HG03103 (cell line): Measurements from ENCODE around the gene CTNNA2.

Experiments
- ATAC-seq: cut with Tn5 transposase; IDR thresholded peaks from one replicate; pipeline ENCODE4 v1.9.1; 2021; ENCODE audit warnings: low read depth; ENCODE audit not compliant: unreplicated experiment

Gene CTNNA2

GRCh38 chr2:79909521-79909920, 396.7 kb downstream of the CTNNA2 start:
- no peak for ATAC-seq

DNA sequence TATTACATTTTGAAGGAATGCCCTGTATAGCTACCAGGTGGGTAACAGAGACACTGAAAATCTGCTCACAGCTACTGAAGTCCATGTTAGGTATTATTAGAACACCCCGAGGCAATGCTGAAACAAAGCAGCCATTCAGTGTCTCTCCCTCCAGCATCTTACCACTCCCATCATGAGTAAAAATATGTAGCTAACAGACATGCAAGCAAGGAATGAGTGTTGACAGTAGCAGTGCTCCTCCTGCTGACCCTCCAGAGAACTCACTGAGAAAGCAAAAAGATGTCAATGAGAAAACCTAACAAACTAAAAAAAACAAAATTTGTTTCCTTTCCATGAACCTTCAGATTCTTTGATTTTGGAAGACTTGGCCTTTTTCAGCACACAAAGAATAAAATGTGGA, 397.8 kb downstream of the CTNNA2 start:
- ATAC-seq = no peak

GRCh38 chr2:79915455-79915854, 402.6 kb downstream of the CTNNA2 start:
- no peak for ATAC-seq

- ATAC-seq = no peak
Observed at GRCh38 chr2:79916285-79916684, 403.4 kb downstream of the CTNNA2 start.

GRCh38 chr2:79920512-79921076, 407.7 kb downstream of the CTNNA2 start:
- ATAC-seq = no peak

DNA sequence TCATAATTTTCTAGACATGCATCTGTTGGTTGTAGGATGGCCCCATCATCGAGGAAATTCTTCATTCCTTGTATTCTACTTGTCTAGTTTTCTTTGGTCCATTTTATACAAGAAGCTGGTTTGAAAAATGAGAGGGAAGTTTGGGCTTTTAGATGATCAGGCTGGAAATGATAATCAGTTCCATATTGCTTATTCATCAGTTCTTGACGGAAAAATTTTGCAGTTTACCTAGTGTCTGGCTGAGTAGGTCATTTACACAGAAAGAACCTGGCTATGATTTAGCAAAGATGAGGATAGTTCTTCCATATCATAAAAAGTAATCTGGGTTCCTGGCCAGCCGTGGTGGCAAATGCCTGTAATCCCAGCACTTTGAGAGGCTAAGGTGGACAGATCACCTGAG, 416.8 kb downstream of the CTNNA2 start:
- ATAC-seq = no peak

DNA sequence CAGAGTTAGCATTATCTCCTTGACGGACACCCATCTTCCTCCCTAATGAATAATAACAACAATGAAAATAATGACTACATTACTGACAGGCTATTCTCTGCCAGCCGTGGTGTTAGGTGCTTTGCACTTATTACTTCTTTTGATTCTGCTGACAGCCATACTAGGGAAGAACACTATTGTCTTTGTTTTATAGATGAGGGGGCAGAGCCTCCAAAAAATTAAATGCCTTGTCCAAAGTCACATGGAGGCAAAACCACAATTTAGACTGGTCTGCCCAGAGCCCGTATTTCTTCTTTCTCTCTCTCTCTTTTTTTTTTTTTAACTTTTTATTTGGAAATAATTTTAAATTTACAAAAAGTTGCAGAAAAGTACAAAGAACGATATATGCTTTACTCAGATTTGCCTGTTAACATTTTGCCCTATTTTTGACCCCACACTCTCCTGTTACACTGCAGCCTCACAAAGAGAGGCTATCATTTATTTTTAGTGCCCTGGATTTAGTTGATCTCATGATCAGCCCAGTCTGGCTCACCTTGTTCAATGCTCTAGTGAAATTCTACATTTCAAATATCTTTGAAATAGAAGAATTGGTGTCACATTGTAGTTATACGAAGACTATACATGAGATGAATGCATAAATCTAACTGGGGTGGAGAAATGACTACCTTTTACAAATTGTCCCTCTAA, 422.3 kb downstream of the CTNNA2 start:
- ATAC-seq = no peak

- peak; percentile 66 for ATAC-seq
Observed at GRCh38 chr2:79935771-79936657, 423.2 kb downstream of the CTNNA2 start.

DNA sequence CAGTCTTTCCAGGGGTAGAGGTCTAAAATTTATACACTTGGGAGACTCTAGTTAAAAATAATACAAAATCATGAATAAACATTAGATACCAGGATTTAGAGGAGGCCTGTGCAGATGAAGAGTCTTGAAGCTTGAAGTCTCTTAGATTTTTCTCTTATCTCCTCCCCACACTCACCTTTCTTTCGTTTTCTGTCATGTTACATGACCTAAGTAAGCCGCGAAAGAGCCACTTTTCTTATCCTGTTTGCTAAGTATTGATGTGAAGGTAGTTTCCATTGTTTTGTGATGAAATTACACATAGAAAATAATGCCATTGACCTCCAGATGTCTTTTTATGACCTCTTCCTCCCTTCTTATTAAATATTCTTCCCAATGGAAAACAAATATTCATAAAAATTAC, 423.9 kb downstream of the CTNNA2 start:
- ATAC-seq = no peak

GRCh38 chr2:79938648-79939047, 425.8 kb downstream of the CTNNA2 start:
- ATAC-seq = no peak

DNA sequence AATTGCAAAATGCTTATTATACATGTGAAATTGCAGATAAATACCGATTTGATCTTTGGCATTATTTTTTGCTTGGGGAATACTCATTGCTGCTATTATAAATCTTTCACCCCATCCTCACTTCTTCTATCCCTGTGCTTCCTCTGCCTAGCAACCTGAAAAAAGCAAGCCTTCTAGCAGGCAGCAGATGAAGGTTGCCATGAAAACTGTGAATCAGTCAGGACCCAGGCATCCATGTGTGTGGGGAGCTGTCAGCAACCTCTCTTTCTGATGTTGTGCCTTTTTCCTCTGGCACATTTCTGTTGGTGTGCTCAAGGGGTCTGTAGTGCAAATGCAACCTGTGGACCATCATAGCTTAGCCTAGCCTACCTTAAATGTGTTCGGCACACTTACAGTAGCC, 427.5 kb downstream of the CTNNA2 start:
- ATAC-seq = no peak

GRCh38 chr2:79941179-79941578, 428.3 kb downstream of the CTNNA2 start:
- ATAC-seq = no peak

- ATAC-seq = no peak
Observed at GRCh38 chr2:79944205-79944604, 431.4 kb downstream of the CTNNA2 start.

GRCh38 chr2:79945653-79946445, 433.0 kb downstream of the CTNNA2 start:
- ATAC-seq = no peak

DNA sequence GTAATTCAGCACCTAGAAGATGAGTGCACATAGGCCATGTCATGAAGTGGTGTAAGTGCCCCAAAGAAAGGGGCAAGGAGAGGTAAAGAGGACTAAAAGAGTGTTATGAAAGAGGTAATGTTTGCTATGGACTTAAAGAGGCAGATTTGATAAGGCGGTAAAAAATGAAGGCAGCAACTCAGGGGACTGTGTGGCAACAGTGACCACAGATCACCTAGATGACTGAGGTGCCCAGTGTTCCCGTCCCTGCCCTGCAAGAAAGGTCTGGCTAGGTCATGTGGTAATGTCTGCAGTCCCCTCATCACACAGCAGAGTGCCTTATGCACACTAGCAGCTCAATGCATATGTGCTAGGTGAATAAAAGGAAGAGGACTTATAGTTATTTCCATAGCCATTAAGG, 434.9 kb downstream of the CTNNA2 start:
- no peak for ATAC-seq

- ATAC-seq = no peak
Observed at GRCh38 chr2:79950526-79950925, 437.7 kb downstream of the CTNNA2 start.

- no peak for ATAC-seq
Observed at GRCh38 chr2:79952616-79953015, 439.8 kb downstream of the CTNNA2 start.

- no peak for ATAC-seq
Observed at GRCh38 chr2:79960035-79960434, 447.2 kb downstream of the CTNNA2 start.

DNA sequence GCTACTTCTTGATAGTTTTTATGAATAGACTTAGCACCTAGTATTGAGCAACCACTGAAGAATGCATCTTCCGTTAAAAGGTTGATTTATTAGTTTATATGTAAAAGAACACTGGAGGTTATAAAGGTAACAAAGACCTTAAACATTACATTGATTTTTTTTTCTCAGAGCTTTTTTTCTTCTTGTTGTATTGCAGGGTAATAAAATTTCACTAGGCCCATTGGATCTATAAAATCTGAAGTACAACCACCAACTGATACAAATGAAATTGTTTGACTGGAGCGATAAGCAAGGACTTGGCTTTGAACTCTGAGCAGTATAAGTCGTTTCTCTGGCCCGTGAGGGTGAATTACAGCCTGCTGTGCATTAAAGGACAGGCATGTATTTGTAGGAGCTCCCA, 447.7 kb downstream of the CTNNA2 start:
- ATAC-seq = no peak

GRCh38 chr2:79964966-79965365, 452.1 kb downstream of the CTNNA2 start:
- no peak for ATAC-seq

- ATAC-seq = no peak
Observed at GRCh38 chr2:79966369-79966768, 453.5 kb downstream of the CTNNA2 start.
